ENCODE measurements around the gene AMIGO1.

Gene AMIGO1

DNA sequence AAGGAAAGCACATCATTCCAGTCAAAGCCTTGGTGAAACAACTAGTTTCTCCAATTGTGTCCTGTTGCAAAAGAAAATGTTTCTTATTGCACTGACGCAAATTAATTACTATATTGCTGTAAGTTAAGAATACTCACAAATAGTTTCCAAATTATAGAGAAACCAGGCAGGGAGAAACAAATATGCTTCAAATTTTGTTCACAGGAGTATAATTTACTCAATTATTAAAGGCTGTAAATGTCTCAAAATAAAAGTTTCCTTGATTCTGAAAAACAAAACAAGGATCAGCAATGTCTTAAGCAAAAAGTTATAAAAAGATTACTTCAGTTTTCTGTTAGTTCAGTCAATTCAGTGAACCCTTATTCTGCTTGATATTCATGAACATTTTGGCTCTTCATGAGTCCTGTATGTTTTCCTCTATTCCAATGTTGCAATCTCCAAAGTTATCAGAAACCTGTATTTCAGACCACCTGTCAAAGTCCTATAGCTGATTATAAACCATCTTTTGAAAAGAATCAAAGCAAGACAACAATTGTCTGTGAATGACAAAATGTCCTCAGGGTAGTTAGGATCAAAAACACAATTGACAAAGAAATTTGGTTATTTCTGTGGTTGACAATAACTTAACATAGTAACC, 54.9 kb downstream of the AMIGO1 start:
- Histone ChIP-seq H3K4me3 (no peak overlapping the region), H3K27ac (no peak overlapping the region)
- TF ChIP-seq, protein P1, sequence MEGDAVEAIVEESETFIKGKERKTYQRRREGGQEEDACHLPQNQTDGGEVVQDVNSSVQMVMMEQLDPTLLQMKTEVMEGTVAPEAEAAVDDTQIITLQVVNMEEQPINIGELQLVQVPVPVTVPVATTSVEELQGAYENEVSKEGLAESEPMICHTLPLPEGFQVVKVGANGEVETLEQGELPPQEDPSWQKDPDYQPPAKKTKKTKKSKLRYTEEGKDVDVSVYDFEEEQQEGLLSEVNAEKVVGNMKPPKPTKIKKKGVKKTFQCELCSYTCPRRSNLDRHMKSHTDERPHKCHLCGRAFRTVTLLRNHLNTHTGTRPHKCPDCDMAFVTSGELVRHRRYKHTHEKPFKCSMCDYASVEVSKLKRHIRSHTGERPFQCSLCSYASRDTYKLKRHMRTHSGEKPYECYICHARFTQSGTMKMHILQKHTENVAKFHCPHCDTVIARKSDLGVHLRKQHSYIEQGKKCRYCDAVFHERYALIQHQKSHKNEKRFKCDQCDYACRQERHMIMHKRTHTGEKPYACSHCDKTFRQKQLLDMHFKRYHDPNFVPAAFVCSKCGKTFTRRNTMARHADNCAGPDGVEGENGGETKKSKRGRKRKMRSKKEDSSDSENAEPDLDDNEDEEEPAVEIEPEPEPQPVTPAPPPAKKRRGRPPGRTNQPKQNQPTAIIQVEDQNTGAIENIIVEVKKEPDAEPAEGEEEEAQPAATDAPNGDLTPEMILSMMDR (IDR thresholded peaks at IDR 0.05), result no peak
- DNase-seq (ENCODE audit: low spot score), result no peak

Measured in coronary artery (tissue), 2 donors.